ENCODE measurements around the gene TULP3.

The TULP3 gene

GRCh38 chr12:2925322-2925995 lies 34.8 kb downstream of the TULP3 start:
- no peak for DNase-seq (ENCODE audit: low read depth in 2 of 2)

GRCh38 chr12:2930865-2931264 lies 40.2 kb downstream of the TULP3 start:
- no peak for DNase-seq (ENCODE audit: low read depth in 2 of 2)

GRCh38 chr12:2933586-2933985 lies 42.9 kb downstream of the TULP3 start:
- DNase-seq (ENCODE audit: low read depth in 2 of 2): no peak

- DNase-seq (ENCODE audit: low read depth in 2 of 2): no peak
Observed at GRCh38 chr12:2934371-2934770, 43.7 kb downstream of the TULP3 start.

GRCh38 chr12:2936301-2936700 lies 45.6 kb downstream of the TULP3 start:
- no peak for DNase-seq (ENCODE audit: low read depth in 2 of 2)

- DNase-seq (ENCODE audit: low read depth in 2 of 2): no peak
Observed at GRCh38 chr12:2937500-2937899, 46.8 kb downstream of the TULP3 start.

- no peak for DNase-seq (ENCODE audit: low read depth in 2 of 2)
Observed at GRCh38 chr12:2939191-2939590, 48.5 kb downstream of the TULP3 start.

- no peak for DNase-seq (ENCODE audit: low read depth in 2 of 2)
Observed at GRCh38 chr12:2940564-2940963, 49.9 kb downstream of the TULP3 start.

- no peak for DNase-seq (ENCODE audit: low read depth in 2 of 2)
Observed at GRCh38 chr12:2941524-2941923, 50.8 kb downstream of the TULP3 start.

GRCh38 chr12:2944401-2945047 lies 53.8 kb downstream of the TULP3 start:
- no peak for DNase-seq (ENCODE audit: low read depth in 2 of 2)

- DNase-seq (ENCODE audit: low read depth in 2 of 2): no peak
Observed at GRCh38 chr12:2949411-2949810, 58.7 kb downstream of the TULP3 start.

- DNase-seq (ENCODE audit: low read depth in 2 of 2): no peak
Observed at GRCh38 chr12:2955888-2956287, 65.2 kb downstream of the TULP3 start.

- no peak for DNase-seq (ENCODE audit: low read depth in 2 of 2)
Observed at GRCh38 chr12:2957816-2958431, 67.2 kb downstream of the TULP3 start.

GRCh38 chr12:2958432-2959191 lies 67.9 kb downstream of the TULP3 start:
- DNase-seq (ENCODE audit: low read depth in 2 of 2): no peak

GRCh38 chr12:2959192-2959504 lies 68.5 kb downstream of the TULP3 start, which contains the start of gene TEAD4:
TEAD4 (plus strand) TSS chr12:2959397.
- no peak for DNase-seq (ENCODE audit: low read depth in 2 of 2)

GRCh38 chr12:2959505-2960389 lies 69.1 kb downstream of the TULP3 start:
- no peak for DNase-seq (ENCODE audit: low read depth in 2 of 2)

- DNase-seq (ENCODE audit: low read depth in 2 of 2): no peak
Observed at GRCh38 chr12:2960390-2960956, 69.8 kb downstream of the TULP3 start.

- DNase-seq (ENCODE audit: low read depth in 2 of 2): no peak
Observed at GRCh38 chr12:2960996-2961616, 70.4 kb downstream of the TULP3 start.

GRCh38 chr12:2961705-2962104 lies 71.0 kb downstream of the TULP3 start:
- DNase-seq (ENCODE audit: low read depth in 2 of 2): no peak

GRCh38 chr12:2963154-2963759 lies 72.6 kb downstream of the TULP3 start:
- DNase-seq (ENCODE audit: low read depth in 2 of 2): no peak

All from stimulated activated CD4-positive, alpha-beta T cell treated with anti-CD3 and anti-CD28 coated beads, Interleukin-1b, Interleukin-23, amount 100 ng/mL, for 1 hour (primary cell).